Measurements from ENCODE around the gene MTMR3.

MTMR3 gene

GRCh38 chr22:29912141-29912540, 29.2 kb downstream of the MTMR3 start:
- Histone ChIP-seq H3K4me2 (ENCODE audit: low read depth, low read length) (no peak overlapping the region), H3K79me2 (ENCODE audit: low read length) (peaks cover 85% of the 10 kb centered on the region)

GRCh38 chr22:29912605-29913398, 29.8 kb downstream of the MTMR3 start:
- H3K27me3 ChIP-seq (replicated peaks; ENCODE audit: insufficient read depth, low read length), result no peaks in the 10 kb centered on the region
- H3K79me2 ChIP-seq (ENCODE audit: low read length), result peaks cover 87% of the 10 kb centered on the region
- no peak for TF ChIP-seq EZH2 (optimal IDR thresholded peaks at IDR 0.05; ENCODE audit: low read depth, low read length)
- H3F3A ChIP-seq (ENCODE audit: insufficient read depth, low read length), result no peaks in the 10 kb centered on the region
- H3K9ac ChIP-seq (ENCODE audit: low read length), result no peak overlapping the region
- peaks cover 7% of the 10 kb centered on the region; the same call in 1 of the 2 replicates for H4K20me1 ChIP-seq (ENCODE audit: insufficient read depth, low read length)
- no peak for DNase-seq
- H3K4me2 ChIP-seq (ENCODE audit: low read depth, low read length), result no peak overlapping the region
- no peak overlapping the region for H3K27ac ChIP-seq (ENCODE audit: low read length)
- H3K4me3 ChIP-seq (ENCODE audit: low read length), result no peak overlapping the region
- no peaks in the 10 kb centered on the region for H3K36me3 ChIP-seq (replicated peaks; ENCODE audit: insufficient read depth, low read length)
- no peaks in the 10 kb centered on the region for H3K9me2 ChIP-seq (replicated peaks; ENCODE audit: insufficient read depth, low read length)
- H3K9me3 ChIP-seq (replicated peaks; ENCODE audit: insufficient read depth, low read length), result no peaks in the 10 kb centered on the region
- no peaks in the 10 kb centered on the region for H3K4me1 ChIP-seq (ENCODE audit: low read length)
- H2AFZ ChIP-seq (ENCODE audit: low read length), result no peak overlapping the region

More at GRCh38 chr22:29912141-29912540, 29.2 kb downstream of the MTMR3 start:
- H3K9me3 ChIP-seq (replicated peaks; ENCODE audit: insufficient read depth, low read length), result no peaks in the 10 kb centered on the region
- H3K36me3 ChIP-seq (replicated peaks; ENCODE audit: insufficient read depth, low read length), result no peaks in the 10 kb centered on the region
- no peak for DNase-seq
- H3K9me2 ChIP-seq (replicated peaks; ENCODE audit: insufficient read depth, low read length), result no peaks in the 10 kb centered on the region
- H3K9ac ChIP-seq (ENCODE audit: low read length), result no peak overlapping the region
- peaks cover 5% of the 10 kb centered on the region; the same call in 1 of the 2 replicates for H4K20me1 ChIP-seq (ENCODE audit: insufficient read depth, low read length)
- H3K4me1 ChIP-seq (ENCODE audit: low read length), result no peaks in the 10 kb centered on the region
- no peaks in the 10 kb centered on the region for H3F3A ChIP-seq (ENCODE audit: insufficient read depth, low read length)
- H3K4me3 ChIP-seq (ENCODE audit: low read length), result no peak overlapping the region
- TF ChIP-seq EZH2 (optimal IDR thresholded peaks at IDR 0.05; ENCODE audit: low read depth, low read length), result no peak
- TF ChIP-seq, protein P1, sequence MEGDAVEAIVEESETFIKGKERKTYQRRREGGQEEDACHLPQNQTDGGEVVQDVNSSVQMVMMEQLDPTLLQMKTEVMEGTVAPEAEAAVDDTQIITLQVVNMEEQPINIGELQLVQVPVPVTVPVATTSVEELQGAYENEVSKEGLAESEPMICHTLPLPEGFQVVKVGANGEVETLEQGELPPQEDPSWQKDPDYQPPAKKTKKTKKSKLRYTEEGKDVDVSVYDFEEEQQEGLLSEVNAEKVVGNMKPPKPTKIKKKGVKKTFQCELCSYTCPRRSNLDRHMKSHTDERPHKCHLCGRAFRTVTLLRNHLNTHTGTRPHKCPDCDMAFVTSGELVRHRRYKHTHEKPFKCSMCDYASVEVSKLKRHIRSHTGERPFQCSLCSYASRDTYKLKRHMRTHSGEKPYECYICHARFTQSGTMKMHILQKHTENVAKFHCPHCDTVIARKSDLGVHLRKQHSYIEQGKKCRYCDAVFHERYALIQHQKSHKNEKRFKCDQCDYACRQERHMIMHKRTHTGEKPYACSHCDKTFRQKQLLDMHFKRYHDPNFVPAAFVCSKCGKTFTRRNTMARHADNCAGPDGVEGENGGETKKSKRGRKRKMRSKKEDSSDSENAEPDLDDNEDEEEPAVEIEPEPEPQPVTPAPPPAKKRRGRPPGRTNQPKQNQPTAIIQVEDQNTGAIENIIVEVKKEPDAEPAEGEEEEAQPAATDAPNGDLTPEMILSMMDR (IDR thresholded peaks at IDR 0.05; ENCODE audit: low read length), result no peak
- TF ChIP-seq EZH2phosphoT487 (IDR thresholded peaks at IDR 0.05; ENCODE audit: low read length), result no peak
- H2AFZ ChIP-seq (ENCODE audit: low read length), result no peak overlapping the region
- no peaks in the 10 kb centered on the region for H3K27me3 ChIP-seq (replicated peaks; ENCODE audit: insufficient read depth, low read length)
- H3K27ac ChIP-seq (ENCODE audit: low read length), result no peak overlapping the region

DNA sequence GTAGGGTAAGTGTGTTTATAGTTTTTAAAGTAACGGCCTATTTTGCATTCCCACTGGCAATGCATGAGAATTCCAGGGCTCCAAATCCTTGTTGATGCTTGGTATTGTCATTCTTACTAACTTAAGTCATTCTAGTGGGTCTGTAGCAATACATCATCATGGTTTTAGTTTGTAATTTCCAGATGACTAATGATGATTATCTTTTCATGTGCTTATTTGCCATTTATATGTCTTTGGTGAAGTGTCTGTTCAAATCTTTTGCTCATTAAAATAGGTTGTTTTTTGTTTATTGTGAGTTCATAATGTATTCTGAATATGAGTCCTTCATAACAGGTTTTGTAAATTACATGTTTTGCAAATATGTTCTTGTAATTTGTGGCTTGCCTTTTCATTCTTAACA, 31.2 kb downstream of the MTMR3 start:
- no peak overlapping the region for H3K9ac ChIP-seq (ENCODE audit: low read length)
- no peak for TF ChIP-seq EZH2 (optimal IDR thresholded peaks at IDR 0.05; ENCODE audit: low read depth, low read length)
- TF ChIP-seq, protein P1 (IDR thresholded peaks at IDR 0.05; ENCODE audit: low read length), result no peak
- no peak for TF ChIP-seq EZH2phosphoT487 (IDR thresholded peaks at IDR 0.05; ENCODE audit: low read length)
- H3F3A ChIP-seq (ENCODE audit: insufficient read depth, low read length), result no peaks in the 10 kb centered on the region
- H3K27me3 ChIP-seq (replicated peaks; ENCODE audit: insufficient read depth, low read length), result no peaks in the 10 kb centered on the region
- H3K9me2 ChIP-seq (replicated peaks; ENCODE audit: insufficient read depth, low read length), result no peaks in the 10 kb centered on the region
- H2AFZ ChIP-seq (ENCODE audit: low read length), result no peak overlapping the region
- H3K36me3 ChIP-seq (replicated peaks; ENCODE audit: insufficient read depth, low read length), result no peaks in the 10 kb centered on the region
- peaks cover 89% of the 10 kb centered on the region for H3K79me2 ChIP-seq (ENCODE audit: low read length)
- no peak overlapping the region for H3K27ac ChIP-seq (ENCODE audit: low read length)
- H3K4me2 ChIP-seq (ENCODE audit: low read depth, low read length), result no peak overlapping the region
- H4K20me1 ChIP-seq (ENCODE audit: insufficient read depth, low read length), result peaks cover 10% of the 10 kb centered on the region; the same call in 1 of the 2 replicates
- DNase-seq, result no peak
- no peak overlapping the region for H3K4me3 ChIP-seq (ENCODE audit: low read length)
- no peaks in the 10 kb centered on the region for H3K9me3 ChIP-seq (replicated peaks; ENCODE audit: insufficient read depth, low read length)
- no peaks in the 10 kb centered on the region for H3K4me1 ChIP-seq (ENCODE audit: low read length)

DNA sequence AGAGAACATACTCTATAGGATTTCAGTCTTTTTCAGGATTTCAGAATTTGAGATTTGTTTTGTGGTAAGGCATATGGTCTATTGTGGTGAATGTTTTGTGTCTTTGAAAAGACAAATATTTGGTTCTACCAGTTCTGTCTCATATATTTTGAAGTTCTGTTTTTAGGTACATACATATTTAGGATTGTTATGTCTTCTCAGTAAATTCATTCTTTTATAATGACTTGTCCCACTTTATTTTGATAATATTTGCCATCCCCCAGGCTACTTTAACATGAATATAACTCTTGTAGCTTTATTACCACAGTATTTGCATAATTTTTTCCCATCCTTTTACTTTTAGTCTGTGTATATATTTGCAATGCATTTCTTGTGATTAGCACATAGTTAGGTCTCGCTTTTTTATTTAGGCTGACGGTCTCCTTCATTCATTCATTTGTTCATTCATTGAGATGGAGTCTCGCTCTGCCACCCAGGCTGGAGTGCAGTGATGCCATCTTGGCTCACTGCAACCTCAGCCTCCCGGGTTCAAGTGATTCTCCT, 32.1 kb downstream of the MTMR3 start:
- no peak overlapping the region for H2AFZ ChIP-seq (ENCODE audit: low read length)
- no peaks in the 10 kb centered on the region for H3K4me1 ChIP-seq (ENCODE audit: low read length)
- peaks cover 12% of the 10 kb centered on the region; the same call in 1 of the 2 replicates for H4K20me1 ChIP-seq (ENCODE audit: insufficient read depth, low read length)
- H3K36me3 ChIP-seq (replicated peaks; ENCODE audit: insufficient read depth, low read length), result no peaks in the 10 kb centered on the region
- H3K4me2 ChIP-seq (ENCODE audit: low read depth, low read length), result no peak overlapping the region
- no peaks in the 10 kb centered on the region for H3K27me3 ChIP-seq (replicated peaks; ENCODE audit: insufficient read depth, low read length)
- H3K27ac ChIP-seq (ENCODE audit: low read length), result no peak overlapping the region
- no peak for DNase-seq
- no peak overlapping the region for H3K9ac ChIP-seq (ENCODE audit: low read length)
- H3K4me3 ChIP-seq (ENCODE audit: low read length), result no peak overlapping the region
- H3K9me2 ChIP-seq (replicated peaks; ENCODE audit: insufficient read depth, low read length), result no peaks in the 10 kb centered on the region
- H3K9me3 ChIP-seq (replicated peaks; ENCODE audit: insufficient read depth, low read length), result no peaks in the 10 kb centered on the region
- peaks cover 89% of the 10 kb centered on the region for H3K79me2 ChIP-seq (ENCODE audit: low read length)
- no peak for TF ChIP-seq EZH2phosphoT487 (IDR thresholded peaks at IDR 0.05; ENCODE audit: low read length)
- TF ChIP-seq, protein P1 (IDR thresholded peaks at IDR 0.05; ENCODE audit: low read length), result no peak
- TF ChIP-seq EZH2 (optimal IDR thresholded peaks at IDR 0.05; ENCODE audit: low read depth, low read length), result no peak
- no peaks in the 10 kb centered on the region for H3F3A ChIP-seq (ENCODE audit: insufficient read depth, low read length)

All from MM.1S (cell line).